ENCODE data around the gene TMEM204. TPM values are rescaled to one million over a fixed set of nuclear protein-coding genes. Genes with fewer than 3 reads are reported as not detected.

Gene TMEM204
- polyA plus RNA-seq, 3 donors = 15.9 to 23.6 (median 22.6) TPM

DNA sequence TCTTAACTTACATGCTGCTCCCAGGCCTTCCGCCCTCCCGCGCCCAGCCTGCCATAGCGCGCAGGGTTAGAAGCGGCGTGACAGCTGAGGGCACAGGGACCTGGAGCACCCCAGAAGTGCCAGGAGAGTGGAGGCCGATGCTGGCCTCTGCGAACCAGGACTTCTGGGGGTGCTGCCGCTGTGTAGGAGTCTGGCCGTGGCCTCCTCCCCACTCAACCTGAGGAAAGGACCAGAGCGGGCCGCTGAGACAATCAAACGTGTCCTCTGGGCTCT, 1.9 kb upstream of the TMEM204 start:
- DNase-seq (ENCODE audit: extremely low read depth in 1 of 11, low read depth in 9 of 11, low spot score in 4 of 11) = no peak

- DNase-seq (ENCODE audit: extremely low read depth in 1 of 11, low read depth in 9 of 11, low spot score in 4 of 11) = no peak
Observed at GRCh38 chr16:1532081-1532760, 1.2 kb upstream of the TMEM204 start.

DNA sequence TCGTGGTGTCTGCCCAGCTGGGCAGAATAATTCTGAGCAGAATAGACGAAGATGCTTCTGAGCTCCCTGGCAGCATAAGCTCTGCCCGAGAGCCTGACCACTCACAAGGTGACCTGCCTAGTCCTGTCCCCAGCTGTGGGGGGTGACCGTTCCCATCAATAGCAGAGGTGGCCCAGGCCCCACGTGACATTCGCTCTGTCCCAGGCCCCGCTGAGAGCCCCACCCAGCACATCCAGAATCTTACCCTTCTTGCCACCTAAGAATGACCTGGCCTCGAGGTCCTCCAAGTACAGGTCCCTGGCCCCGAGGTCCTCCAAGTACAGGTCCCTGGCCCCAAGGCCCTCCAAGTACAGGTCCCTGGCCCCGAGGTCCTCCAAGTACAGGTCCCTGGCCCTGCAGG, 695 bp upstream of the TMEM204 start:
- no peak for DNase-seq (ENCODE audit: extremely low read depth in 1 of 11, low read depth in 9 of 11, low spot score in 4 of 11)

DNA sequence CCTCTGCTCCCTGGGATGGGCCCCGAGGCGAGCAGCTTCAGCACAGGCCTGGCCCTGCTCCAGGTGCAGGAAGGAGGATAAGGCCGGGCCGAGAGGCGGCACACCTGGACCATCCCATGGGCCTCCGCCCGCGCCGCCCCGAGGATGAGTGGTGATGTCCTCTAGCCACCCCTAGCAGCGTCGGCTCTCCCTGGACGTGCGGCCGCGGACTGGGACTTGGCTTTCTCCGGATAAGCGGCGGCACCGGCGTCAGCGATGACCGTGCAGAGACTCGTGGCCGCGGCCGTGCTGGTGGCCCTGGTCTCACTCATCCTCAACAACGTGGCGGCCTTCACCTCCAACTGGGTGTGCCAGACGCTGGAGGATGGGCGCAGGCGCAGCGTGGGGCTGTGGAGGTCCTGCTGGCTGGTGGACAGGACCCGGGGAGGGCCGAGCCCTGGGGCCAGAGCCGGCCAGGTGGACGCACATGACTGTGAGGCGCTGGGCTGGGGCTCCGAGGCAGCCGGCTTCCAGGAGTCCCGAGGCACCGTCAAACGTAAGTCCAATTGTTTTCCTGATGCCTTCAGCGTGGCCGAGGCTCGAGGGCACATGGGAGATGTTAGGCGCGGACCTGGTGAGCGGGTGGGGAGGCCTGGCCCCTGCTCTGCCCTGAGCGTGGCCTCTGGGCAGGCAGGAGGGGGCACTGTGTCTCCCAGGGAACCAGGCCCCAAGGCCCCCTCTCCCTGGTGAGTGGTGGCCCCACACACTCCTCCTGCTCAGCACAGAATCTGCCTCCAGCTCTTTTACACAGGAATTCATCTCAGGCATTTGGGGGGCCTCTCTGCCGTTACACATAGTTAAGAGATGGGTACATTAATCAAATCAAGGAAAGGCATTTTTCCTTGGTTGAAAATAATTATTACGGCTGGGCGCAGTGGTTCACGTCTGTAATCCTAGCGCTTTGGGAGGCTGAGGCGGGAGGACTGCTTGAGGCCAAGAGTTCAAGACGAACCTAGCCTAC, 855 bp downstream of the TMEM204 start:
- DNase-seq (ENCODE audit: extremely low read depth in 1 of 11, low read depth in 9 of 11, low spot score in 4 of 11) = no peak

GRCh38 chr16:1535391-1536291, 2.2 kb downstream of the TMEM204 start:
- no peak for DNase-seq (ENCODE audit: extremely low read depth in 1 of 11, low read depth in 9 of 11, low spot score in 4 of 11)

GRCh38 chr16:1536601-1537000, 3.1 kb downstream of the TMEM204 start:
- no peak for DNase-seq (ENCODE audit: extremely low read depth in 1 of 11, low read depth in 9 of 11, low spot score in 4 of 11)

GRCh38 chr16:1537138-1537577, 3.7 kb downstream of the TMEM204 start:
- no peak for DNase-seq (ENCODE audit: extremely low read depth in 1 of 11, low read depth in 9 of 11, low spot score in 4 of 11)

DNA sequence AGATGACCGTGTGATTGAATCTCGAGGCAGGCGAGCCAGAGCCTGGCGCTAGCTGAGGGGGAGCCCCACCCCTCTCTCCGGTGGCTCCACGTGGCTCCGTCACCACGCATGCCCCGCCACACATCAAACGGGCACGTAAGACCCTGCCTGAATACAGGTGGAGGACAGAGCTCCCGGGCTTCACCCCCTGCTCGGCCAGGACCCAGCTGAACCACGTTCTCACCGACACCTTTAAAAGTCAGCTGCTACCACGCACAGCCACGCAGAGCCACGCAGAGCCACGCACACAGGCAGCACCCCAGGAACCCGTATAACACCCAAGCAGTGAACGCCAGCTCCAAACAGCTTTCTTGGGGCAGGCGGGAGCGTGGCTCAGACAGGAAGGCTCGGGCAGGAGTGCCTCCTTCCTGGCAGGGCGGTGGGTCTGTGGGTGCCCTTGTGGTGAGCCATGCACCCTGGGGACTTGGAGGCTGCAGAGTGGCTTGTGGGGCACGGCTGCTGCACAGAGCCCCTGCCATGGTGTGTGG, 4.4 kb downstream of the TMEM204 start:
- no peak for DNase-seq (ENCODE audit: extremely low read depth in 1 of 11, low read depth in 9 of 11, low spot score in 4 of 11)

GRCh38 chr16:1538804-1539520, 5.5 kb downstream of the TMEM204 start:
- no peak for DNase-seq (ENCODE audit: extremely low read depth in 1 of 11, low read depth in 9 of 11, low spot score in 4 of 11)

- DNase-seq (ENCODE audit: extremely low read depth in 1 of 11, low read depth in 9 of 11, low spot score in 4 of 11) = no peak
Observed at GRCh38 chr16:1539720-1540555, 6.5 kb downstream of the TMEM204 start.

GRCh38 chr16:1540556-1540855, 7.0 kb downstream of the TMEM204 start:
- DNase-seq (ENCODE audit: extremely low read depth in 1 of 11, low read depth in 9 of 11, low spot score in 4 of 11) = no peak

DNA sequence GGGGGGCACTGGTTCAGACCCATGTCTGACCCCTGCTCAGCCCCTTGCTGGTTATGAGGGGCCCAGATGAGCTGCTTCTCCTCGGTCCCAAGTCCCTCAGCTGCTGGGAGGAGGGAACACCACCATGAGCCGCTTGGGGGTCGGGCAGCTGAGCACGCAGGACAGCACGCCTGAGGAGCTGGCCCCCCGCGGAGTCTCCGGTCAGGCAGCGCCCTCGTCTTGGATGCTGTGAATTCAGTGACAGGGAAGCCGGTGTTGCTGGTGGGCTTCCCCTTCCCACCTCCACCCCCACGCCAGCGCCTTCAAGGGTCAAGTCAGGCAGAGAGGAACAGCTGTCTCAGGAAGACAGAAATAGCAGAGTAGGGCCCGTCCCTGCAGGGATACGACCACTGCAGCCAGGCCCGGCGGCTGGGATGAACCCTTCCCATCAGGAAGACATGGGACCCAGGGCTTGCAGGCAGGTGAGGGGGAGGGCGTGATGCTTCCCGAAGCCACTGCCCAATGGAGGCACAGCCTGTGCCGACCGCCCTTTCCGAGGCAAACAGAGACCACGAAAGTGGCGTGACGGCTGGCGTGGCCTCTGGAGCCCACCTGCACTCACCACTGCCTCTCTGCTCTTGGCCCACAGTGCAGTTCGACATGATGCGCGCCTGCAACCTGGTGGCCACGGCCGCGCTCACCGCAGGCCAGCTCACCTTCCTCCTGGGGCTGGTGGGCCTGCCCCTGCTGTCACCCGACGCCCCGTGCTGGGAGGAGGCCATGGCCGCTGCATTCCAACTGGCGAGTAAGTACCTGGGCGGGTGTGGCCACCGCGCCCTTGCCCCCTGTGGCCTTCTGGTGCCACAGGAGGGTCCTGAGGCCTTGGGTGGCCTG, 8.1 kb downstream of the TMEM204 start:
- DNase-seq (ENCODE audit: extremely low read depth in 1 of 11, low read depth in 9 of 11, low spot score in 4 of 11) = no peak

- DNase-seq (ENCODE audit: extremely low read depth in 1 of 11, low read depth in 9 of 11, low spot score in 4 of 11) = no peak
Observed at GRCh38 chr16:1542166-1542500, 8.7 kb downstream of the TMEM204 start.

- DNase-seq (ENCODE audit: extremely low read depth in 1 of 11, low read depth in 9 of 11, low spot score in 4 of 11) = no peak
Observed at GRCh38 chr16:1542533-1542932, 9.1 kb downstream of the TMEM204 start.

DNA sequence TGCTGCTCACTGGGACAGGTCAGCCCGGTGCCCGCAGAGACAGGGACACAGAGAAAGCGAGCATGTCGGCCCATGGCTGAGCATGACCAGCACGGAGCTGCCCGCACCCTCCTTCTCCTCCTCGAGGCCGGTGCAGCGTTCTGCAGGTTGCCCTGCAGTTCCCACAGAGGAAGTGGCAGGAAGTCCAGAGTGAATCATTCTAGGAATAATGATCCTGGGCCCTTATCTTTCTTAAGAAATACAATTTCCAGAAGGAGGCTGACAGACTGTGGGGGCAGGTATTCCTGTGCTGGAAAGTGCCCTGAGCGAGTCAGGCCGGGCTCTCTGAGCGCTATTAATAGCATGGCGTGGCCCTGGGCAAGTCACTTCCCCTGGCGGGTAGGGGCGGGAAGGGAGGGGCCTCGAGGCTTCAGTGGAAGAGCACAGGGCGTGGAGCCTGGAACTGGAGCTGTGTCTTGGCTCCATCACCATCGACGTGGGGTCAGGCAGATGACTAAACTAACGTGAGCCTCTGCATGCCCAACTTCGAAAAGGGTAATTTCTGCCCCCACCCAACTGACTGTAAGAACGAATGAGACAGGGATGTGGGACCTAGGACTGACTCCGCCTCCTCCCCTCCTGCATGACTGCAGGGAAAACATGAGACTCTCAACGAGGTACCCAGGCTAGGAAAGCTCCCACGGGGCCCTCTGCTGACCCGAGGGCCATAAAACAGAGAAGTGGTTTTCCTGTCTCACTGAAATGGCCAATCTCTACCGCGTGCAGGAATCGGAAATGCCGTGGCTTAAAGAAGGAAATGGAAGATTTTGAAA, 9.8 kb downstream of the TMEM204 start:
- DNase-seq (ENCODE audit: extremely low read depth in 1 of 11, low read depth in 9 of 11, low spot score in 4 of 11) = no peak

Measured in renal cortex interstitium (tissue), 11 donors.